Kidney (tissue), 14 donors: Measurements from ENCODE around the gene NDUFB11. TPM values are rescaled to one million over a fixed set of nuclear protein-coding genes. Genes with fewer than 3 reads are reported as not detected.
A peak's percentile ranks its signal among the peaks of the same experiment; 100 is the strongest.

Experiments
- DNase-seq, 5 donors: peaks; one replicate each; pipeline ENCODE4 v3.0.0-alpha.2; 2013 to 2020
- FAIRE-seq: peaks from 2 replicates; lab custom pipeline; 2012; peaks lifted over from hg19 to GRCh38; lab: Jason Lieb, UNC
- H3K27ac ChIP-seq, 2 donors: one replicate each; pipeline ENCODE4 v1.7.0; 2013; ENCODE audit warnings: low read depth in 2 of 2, low read length in 2 of 2, inconsistent platforms in 1 of 2
- H3K27me3 ChIP-seq: one replicate; pipeline ENCODE4 v1.7.1; 2013; ENCODE audit warnings: low read length, inconsistent platforms; ENCODE audit not compliant: control insufficient read depth, insufficient read depth
- H3K36me3 ChIP-seq, 3 donors: one replicate each; pipeline versions ENCODE4 v1.7.0 to v1.7.1; 2013; ENCODE audit warnings: low read length in 3 of 3, control low read depth in 1 of 3, inconsistent platforms in 1 of 3; ENCODE audit not compliant: insufficient read depth in 3 of 3, control insufficient read depth in 2 of 3
- H3K4me1 ChIP-seq, 3 donors: one replicate each; pipeline versions ENCODE4 v1.7.0 to v1.7.1; 2013; ENCODE audit warnings: low read length in 3 of 3, inconsistent platforms in 1 of 3, low read depth in 1 of 3; ENCODE audit not compliant: control insufficient read depth in 2 of 3, insufficient read depth in 2 of 3
- H3K4me3 ChIP-seq, 3 donors: one replicate each; pipeline versions ENCODE4 v1.7.0 to v1.8.1; 2013; ENCODE audit warnings: low read length in 3 of 3, control low read depth in 1 of 3, inconsistent platforms in 1 of 3
- H3K9ac ChIP-seq, 3 donors: one replicate each; pipeline versions ENCODE4 v1.7.0 to v1.7.1; 2013; ENCODE audit warnings: low read length in 3 of 3, control low read depth in 1 of 3, inconsistent platforms in 1 of 3
- H3K9me3 ChIP-seq, 3 donors: one replicate each; pipeline versions ENCODE4 v1.7.0 to v1.7.1; 2013; ENCODE audit warnings: low read length in 3 of 3, control low read depth in 1 of 3, inconsistent platforms in 1 of 3; ENCODE audit not compliant: control insufficient read depth in 2 of 3, insufficient read depth in 1 of 3
- intact Hi-C: fragments of 100-400 bp; cut with DNase I; formaldehyde crosslinking; loops from one replicate; pipeline ENCODE4 v1.11.1; 2022
- polyA plus RNA-seq: library from polyadenylated mRNA; stranded (reverse); fragments of 350-450 nt; fragmentation: Illumina TruSeq; extraction: RNeasy Lipid Tissue Mini Kit (QIAGEN cat#74804); gene quantifications from one replicate; pipeline ENCODE4 v1.2.3, GENCODE V29; 2014; ENCODE audit warnings: low read depth, low replicate concordance; ENCODE audit not compliant: insufficient read depth
- total RNA-seq: library from RNA; stranded (reverse); fragmentation: NEBNext Ultra II Directional; extraction: Animal tissue kit (Norgen Biotek cat#: 25700); gene quantifications from one replicate; pipeline ENCODE4 v1.2.1, GENCODE V29; 2021
- TF ChIP-seq, protein P1 (sequence below): IDR thresholded peaks from 3 replicates; pipeline ENCODE4 v1.5.1; 2012; ENCODE audit warnings: mild to moderate bottlenecking, moderate library complexity, borderline replicate concordance; ENCODE audit not compliant: insufficient read depth; ENCODE audit errors: extremely low read depth
- donor health status: control.
- donor health status: control.
- donor health status: control.
- donor health status: control.
- donor health status: control.
- donor health status: DM: yes; HTN: yes; CAD: no.
- donor health status: Normal renal cell carcinoma (clear cell type).

The NDUFB11 gene
- total and polyA plus RNA-seq, 2 donors from 2014 or later, result 70.7 to 215 TPM

GRCh38 chrX:47181301-47181700, 36.8 kb upstream of the NDUFB11 start:
- Histone ChIP-seq H3K9ac (no peak overlapping the region), H3K27me3 (peaks cover 9% of the 10 kb centered on the region), H3K4me1 (no peaks in the 10 kb centered on the region), H3K4me3 (no peak overlapping the region), H3K9me3 (no peaks in the 10 kb centered on the region), H3K27ac (no peak overlapping the region), H3K36me3 (peaks cover 3 to 7% (median 4%) of the 10 kb centered on the region in 3 donors)
- peak in 1 of 5 donors; percentile 62 for DNase-seq
- TF ChIP-seq, protein P1, sequence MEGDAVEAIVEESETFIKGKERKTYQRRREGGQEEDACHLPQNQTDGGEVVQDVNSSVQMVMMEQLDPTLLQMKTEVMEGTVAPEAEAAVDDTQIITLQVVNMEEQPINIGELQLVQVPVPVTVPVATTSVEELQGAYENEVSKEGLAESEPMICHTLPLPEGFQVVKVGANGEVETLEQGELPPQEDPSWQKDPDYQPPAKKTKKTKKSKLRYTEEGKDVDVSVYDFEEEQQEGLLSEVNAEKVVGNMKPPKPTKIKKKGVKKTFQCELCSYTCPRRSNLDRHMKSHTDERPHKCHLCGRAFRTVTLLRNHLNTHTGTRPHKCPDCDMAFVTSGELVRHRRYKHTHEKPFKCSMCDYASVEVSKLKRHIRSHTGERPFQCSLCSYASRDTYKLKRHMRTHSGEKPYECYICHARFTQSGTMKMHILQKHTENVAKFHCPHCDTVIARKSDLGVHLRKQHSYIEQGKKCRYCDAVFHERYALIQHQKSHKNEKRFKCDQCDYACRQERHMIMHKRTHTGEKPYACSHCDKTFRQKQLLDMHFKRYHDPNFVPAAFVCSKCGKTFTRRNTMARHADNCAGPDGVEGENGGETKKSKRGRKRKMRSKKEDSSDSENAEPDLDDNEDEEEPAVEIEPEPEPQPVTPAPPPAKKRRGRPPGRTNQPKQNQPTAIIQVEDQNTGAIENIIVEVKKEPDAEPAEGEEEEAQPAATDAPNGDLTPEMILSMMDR, result no peak
- no peak for FAIRE-seq
- intact Hi-C loops, result no loop called here

GRCh38 chrX:47180346-47180745, 35.8 kb upstream of the NDUFB11 start:
- peaks cover 3 to 6% (median 4%) of the 10 kb centered on the region in 3 donors for H3K36me3 ChIP-seq
- peaks cover 9% of the 10 kb centered on the region for H3K27me3 ChIP-seq
- no peak overlapping the region for H3K4me3 ChIP-seq
- FAIRE-seq (no peak), DNase-seq (peak in 1 of 5 donors; percentile 43)
- intact Hi-C loops, result no loop called here
- H3K9ac ChIP-seq, result no peak overlapping the region
- TF ChIP-seq, protein P1, result no peak
- H3K9me3 ChIP-seq, result no peaks in the 10 kb centered on the region
- no peak overlapping the region for H3K27ac ChIP-seq
- no peaks in the 10 kb centered on the region for H3K4me1 ChIP-seq

DNA sequence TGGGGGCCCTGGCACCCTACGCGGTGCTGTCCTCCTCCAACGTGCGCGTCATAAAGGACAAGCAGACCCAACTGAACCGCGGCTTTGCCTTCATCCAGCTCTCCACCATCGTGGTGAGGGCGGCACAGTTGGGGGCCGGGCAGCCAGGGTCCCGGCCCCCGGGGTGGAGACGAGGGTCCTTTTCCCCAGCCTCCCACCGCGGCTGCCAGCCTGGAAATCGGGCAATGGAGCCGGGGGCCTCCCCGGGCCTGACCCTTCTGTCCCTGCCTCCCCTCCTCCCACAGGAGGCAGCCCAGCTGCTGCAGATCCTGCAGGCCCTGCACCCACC, 35.4 kb upstream of the NDUFB11 start:
- TF ChIP-seq, protein P1, result no peak
- Histone ChIP-seq H3K4me3 (no peak overlapping the region), H3K9ac (no peak overlapping the region), H3K27ac (no peak overlapping the region), H3K36me3 (peaks cover 3 to 6% (median 4%) of the 10 kb centered on the region in 3 donors), H3K27me3 (peaks cover 9% of the 10 kb centered on the region), H3K9me3 (no peaks in the 10 kb centered on the region), H3K4me1 (no peaks in the 10 kb centered on the region)
- FAIRE-seq (no peak), DNase-seq (peak in 2 of 5 donors; percentile 9 to 51)
- intact Hi-C loops, result no loop called here

DNA sequence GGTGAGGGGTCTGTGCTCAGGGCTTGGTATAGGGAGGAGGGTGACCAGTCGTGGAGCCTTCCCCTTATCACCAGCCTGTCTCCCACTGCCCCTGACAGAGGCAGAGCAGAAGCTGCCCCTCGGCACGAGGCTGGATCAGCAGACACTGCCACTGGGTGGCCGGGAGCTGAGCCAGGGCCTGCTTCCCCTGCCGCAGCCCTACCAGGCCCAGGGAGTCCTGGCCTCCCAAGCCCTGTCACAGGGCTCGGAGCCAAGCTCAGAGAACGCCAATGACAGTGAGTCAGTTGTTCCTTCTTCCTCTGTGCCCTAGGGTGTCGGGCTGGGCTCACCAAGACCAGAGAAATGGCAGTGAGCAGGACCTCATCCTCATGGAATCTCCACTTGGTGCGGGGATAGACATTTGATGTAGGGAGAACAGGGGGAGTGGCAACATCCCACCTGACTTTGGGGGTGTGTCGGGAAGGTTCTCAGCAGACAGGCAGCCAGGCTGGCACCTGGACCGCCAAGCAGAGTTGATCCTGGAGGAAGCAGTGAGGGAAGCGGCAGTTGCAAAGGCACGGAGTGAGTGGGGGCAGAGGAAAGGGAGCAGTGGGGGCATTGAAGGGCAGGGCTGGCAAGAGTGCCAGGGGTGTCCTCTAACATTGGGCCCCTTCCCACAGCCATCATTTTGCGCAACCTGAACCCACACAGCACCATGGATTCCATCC, 34.9 kb upstream of the NDUFB11 start:
- Histone ChIP-seq H3K9ac (no peak overlapping the region), H3K9me3 (no peaks in the 10 kb centered on the region), H3K27me3 (peaks cover 9% of the 10 kb centered on the region), H3K36me3 (peaks cover 3 to 6% (median 4%) of the 10 kb centered on the region in 3 donors), H3K27ac (no peak overlapping the region), H3K4me1 (no peaks in the 10 kb centered on the region), H3K4me3 (no peak overlapping the region)
- DNase-seq (peak in 2 of 5 donors; percentile 2 to 64), FAIRE-seq (no peak)
- TF ChIP-seq, protein P1, result no peak
- intact Hi-C loops, result no loop called here
